Activated T-cell treated with anti-CD3 and anti-CD28 coated beads, Interleukin-2, amount 50 U/mL, for 4 hours (primary cell): ENCODE results near the gene FALEC. TPM values are rescaled to one million over a fixed set of nuclear protein-coding genes. Genes with fewer than 3 reads are reported as not detected.
"Not testable (repeated sequence)": the region's sequence is repeated elsewhere in the genome, so short reads cannot be mapped to it uniquely, and the experiment has no call there.

ENCODE experiments used
- ATAC-seq, 2 donors: fragments of 200-7000 bp; cut with Tn5 transposase; one replicate each; pipeline ENCODE4 v1.10.0; 2021
- DNase-seq: peaks from one replicate; pipeline ENCODE4 v3.0.0-alpha.2; 2020
- H3K27me3 Mint-ChIP-seq: one replicate; pipeline ENCODE4 v1.8.0; 2021; ENCODE audit warnings: low read depth, mixed read lengths
- H3K36me3 Mint-ChIP-seq: one replicate; pipeline ENCODE4 v1.8.0; 2022; ENCODE audit warnings: mixed read lengths; ENCODE audit not compliant: insufficient read depth
- H3K4me1 Mint-ChIP-seq: one replicate; pipeline ENCODE4 v1.8.0; 2021; ENCODE audit warnings: low read depth, mixed read lengths
- H3K4me3 Mint-ChIP-seq: one replicate; pipeline ENCODE4 v1.8.0; 2021; ENCODE audit warnings: mild to moderate bottlenecking, moderate library complexity, mixed read lengths
- H3K9me3 Mint-ChIP-seq: one replicate; pipeline ENCODE4 v1.8.0; 2021; ENCODE audit warnings: mixed read lengths
- total RNA-seq, 3 donors: library from RNA; stranded (reverse); gene quantifications; one replicate each; pipeline ENCODE4 v1.2.1, GENCODE V29; 2021

The FALEC gene
- total RNA-seq, 3 donors from 2014 or later: 0.40 TPM; not detected in 2

DNA sequence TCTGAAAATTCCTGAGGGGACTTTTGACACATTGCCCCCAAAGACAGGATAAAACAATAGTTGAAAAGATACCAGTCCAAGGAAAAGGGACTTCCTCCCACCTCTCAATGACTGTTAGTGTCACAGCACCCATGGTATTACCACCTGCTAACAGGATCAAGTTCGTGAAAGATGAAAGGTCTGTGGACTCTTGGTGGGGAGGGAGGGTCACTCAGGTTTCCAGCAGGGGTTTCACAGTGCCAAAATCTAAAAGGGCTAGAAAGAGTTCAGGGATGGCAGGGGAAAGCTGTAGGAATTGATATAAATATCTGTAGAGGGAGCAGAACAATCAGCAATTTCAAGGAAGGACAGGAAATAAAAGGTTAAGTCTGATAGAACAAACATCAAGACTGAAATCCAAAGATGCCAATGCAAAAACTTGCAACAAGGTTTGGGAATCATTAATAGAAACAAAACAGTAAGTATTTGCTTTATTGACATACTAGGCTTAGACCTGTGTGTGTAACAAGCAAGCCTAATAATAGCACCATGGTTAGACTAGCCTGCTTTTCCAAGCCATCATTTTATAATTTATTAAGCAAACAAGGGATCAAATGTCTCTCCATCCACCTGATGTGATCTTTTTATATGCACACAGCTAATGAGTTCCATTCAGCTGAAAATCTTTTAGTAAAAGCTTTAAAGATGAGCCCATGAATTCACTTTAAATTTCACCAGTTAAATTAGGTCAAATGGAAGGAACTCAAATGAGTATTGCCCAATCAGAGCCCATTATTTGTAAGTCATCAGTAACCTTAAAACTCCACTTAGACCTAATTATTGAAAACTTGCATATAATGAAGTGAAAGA is 60.2 kb downstream of the FALEC start:
- DNase-seq (no peak), ATAC-seq (no peak)
- Mint-ChIP-seq H3K36me3 (peaks cover 66% of the 10 kb centered on the region), H3K9me3 (no peaks in the 10 kb centered on the region), H3K27me3 (no peaks in the 10 kb centered on the region), H3K4me1 (peaks cover 49% of the 10 kb centered on the region), H3K4me3 (peak overlapping the region; percentile 97)

DNA sequence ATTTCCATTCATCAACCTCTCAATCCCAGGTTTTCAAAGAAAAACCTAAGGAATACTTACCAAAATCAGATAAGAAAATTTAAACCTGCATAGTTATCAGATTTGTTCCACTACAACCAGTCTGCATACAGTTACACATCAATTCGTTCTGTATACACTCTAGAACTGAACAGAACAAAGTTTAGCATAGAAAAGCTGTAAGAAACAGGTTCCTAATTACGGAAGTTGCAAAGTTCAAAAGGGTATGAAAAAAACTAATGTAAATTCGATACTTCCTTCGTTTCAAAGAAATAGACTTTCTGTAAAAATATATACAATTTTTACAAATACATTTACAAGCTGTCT is 60.8 kb downstream of the FALEC start:
- peaks cover 64% of the 10 kb centered on the region for H3K36me3 Mint-ChIP-seq
- DNase-seq: no peak
- H3K4me3 Mint-ChIP-seq: peak overlapping the region; percentile 97
- ATAC-seq: no peak
- H3K4me1 Mint-ChIP-seq: peaks cover 48% of the 10 kb centered on the region
- no peaks in the 10 kb centered on the region for H3K9me3 Mint-ChIP-seq
- no peaks in the 10 kb centered on the region for H3K27me3 Mint-ChIP-seq

DNA sequence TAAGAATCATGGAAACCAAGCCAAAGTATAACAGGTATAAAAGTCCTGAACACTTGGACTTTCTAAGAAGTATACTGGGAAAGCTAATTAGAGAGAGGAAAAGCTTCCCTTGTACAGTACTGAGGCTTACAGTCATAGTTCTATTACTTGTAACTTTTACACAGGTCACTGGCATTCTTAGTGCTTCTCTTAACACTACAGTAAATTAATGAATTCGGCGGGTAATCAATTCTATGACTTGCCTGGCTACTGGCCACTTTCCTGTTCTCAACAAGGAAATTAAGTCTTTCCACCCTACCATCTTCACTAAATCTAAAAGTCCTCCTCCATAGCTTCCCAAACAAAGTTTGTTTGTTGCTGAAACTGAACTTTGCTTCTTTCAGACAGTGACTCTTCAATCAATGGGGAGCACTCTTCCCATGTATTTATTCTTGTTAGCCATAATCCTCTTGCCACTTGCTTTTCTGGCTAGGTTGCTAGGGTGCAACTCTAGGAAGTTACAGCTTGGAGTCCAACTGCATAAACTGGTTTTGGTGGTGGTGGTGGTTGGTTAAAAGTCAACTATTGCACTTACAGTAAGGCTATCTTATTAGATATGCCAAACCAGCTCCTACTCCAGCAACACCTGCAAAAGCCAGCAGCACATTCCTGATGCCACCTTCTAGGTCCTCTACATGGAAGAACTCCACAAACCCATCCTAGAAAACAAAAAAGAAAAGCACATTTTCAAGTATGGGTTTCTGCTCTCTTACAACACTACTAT is 61.4 kb downstream of the FALEC start:
- no peaks in the 10 kb centered on the region for H3K27me3 Mint-ChIP-seq
- no peak for DNase-seq
- H3K4me3 Mint-ChIP-seq: peak overlapping the region; percentile 97
- H3K9me3 Mint-ChIP-seq: no peaks in the 10 kb centered on the region
- no peak for ATAC-seq
- peaks cover 64% of the 10 kb centered on the region for H3K36me3 Mint-ChIP-seq
- H3K4me1 Mint-ChIP-seq: peaks cover 44% of the 10 kb centered on the region

DNA sequence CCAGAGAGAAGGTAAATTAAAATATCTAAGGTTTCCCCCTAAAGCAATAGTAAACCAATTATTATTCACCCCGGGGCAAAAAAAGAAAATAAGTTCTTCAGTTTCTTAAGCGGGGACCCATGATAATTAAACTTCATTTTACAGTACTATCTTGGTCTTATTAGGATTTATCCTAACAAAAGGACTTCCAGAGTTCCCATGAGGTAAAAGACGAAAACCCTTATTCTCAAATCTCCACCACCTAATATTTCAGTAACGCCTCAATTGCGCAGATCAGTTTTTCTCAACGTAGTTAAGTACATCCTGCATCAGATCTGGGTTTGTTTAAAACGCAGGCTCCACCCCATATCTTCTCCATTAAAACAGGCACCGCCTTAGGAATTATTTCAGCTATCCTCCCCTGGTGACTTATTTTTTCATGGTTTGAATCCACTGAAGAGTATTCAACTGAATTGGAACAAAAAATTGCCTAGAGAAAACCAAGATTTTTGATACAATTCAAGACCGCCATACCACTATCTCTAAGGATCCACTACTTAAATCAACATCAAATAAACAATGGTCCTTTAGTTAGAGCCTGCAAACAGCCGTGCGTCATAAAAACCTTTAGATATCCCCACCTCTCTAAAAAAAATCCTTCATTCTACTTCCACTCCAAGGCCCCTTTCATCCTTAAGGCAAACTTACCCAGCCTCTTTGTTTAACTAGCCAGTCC is 62.2 kb downstream of the FALEC start:
- Mint-ChIP-seq H3K27me3 (no peaks in the 10 kb centered on the region), H3K4me3 (peak overlapping the region; percentile 97), H3K4me1 (peaks cover 41% of the 10 kb centered on the region), H3K9me3 (no peaks in the 10 kb centered on the region), H3K36me3 (peaks cover 60% of the 10 kb centered on the region)
- no peak for ATAC-seq
- DNase-seq: no peak

DNA sequence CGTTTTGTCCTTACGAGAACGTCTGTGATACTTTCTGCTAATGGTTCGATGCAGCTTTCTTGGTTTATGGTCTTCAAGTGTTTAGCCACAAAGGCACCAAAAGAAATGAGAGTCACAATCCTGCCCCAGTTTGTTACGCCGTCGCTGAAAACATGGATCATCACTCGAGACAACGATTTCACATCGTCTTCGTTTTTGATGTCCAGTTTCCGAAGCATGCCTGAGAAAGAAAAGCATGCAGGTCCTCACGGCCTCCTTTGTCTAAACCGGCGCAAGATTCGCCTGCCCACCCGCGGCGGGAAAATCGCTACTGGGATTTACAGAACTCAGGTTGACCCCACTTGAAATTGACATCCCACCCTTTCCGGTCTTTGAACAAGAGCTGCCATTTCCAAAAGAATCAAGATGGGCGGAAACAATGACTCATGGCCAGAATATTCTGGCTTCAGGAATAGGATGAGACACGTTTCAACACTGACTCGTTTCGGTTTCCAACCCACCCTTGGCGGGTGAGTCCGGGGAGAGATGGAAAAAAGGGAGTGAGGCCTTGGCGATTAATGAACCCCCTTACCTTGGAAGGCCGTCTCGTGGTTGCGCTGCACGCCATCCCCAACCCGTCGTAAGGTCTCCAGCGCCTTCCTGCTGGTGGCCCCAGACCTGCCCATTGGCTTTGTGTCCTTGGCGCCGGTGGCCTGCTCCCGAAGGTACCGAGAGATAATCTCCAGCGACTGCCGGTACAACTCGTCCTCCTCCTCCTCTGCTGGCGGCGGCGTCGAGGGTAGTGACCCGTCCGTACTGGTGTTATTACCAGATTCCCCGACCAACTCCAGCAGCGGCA is 62.9 kb downstream of the FALEC start:
- H3K4me3 Mint-ChIP-seq: peak overlapping the region; percentile 97
- DNase-seq: peak; percentile 45
- no peaks in the 10 kb centered on the region for H3K27me3 Mint-ChIP-seq

DNA sequence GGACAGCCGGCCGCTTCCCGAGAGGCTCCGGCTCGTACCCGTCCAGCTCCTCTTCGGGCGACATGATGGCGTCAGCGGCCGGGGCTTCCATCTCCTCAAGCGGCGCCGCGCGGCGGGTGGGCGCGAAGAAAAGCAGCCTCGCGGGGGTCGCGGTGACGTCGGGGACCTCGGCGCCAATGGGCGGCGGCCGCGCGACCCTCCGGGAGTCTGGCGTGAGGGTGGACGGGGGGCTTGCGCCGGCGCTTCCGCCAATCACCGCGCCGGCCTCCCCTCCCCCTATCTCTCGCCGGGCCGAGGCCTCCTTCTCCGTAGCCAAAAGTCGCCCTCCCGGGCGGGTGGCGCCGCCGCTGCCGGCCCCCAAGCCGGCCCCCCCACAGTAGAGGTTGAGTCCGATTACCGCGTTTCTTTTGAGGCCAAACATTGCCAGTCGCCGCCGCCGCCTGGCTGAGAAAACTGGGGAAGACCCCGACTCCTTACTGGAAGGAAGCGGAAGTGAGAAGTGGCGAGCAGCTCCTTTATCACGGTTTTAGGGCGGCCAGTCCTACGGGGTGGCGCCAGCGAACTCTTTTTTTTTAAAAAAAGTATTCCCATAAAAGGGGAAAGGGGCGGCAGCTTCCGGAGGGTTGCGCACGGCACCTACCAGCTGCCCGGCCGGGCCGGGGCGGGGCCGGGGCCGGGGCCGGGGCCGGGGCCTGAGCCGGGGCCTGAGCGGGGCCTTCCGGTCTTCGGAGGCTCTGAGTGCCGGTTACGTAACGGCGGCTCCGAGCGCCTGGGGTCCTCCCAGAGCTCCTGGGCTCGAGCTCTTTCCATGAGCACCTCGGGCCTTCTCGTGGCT is 63.8 kb downstream of the FALEC start, which contains the start of gene MCL1:
MCL1 (minus strand) TSS at position 501 of the 835 bp plus-strand sequence; CDS start at position 421, 80 bp downstream.
- no peaks in the 10 kb centered on the region for H3K27me3 Mint-ChIP-seq
- no peaks in the 10 kb centered on the region for H3K9me3 Mint-ChIP-seq
- peaks cover 46% of the 10 kb centered on the region for H3K36me3 Mint-ChIP-seq
- DNase-seq (peak; percentile 80), ATAC-seq (peak; percentile 87)
- peak within 1 kb of the TSS; percentile 97 for H3K4me3 Mint-ChIP-seq
- peaks cover 29% of the 10 kb centered on the region for H3K4me1 Mint-ChIP-seq

More for the DNA sequence above, 62.9 kb downstream of the FALEC start:
- ATAC-seq: peak; percentile 12 to 17
- H3K36me3 Mint-ChIP-seq: peaks cover 52% of the 10 kb centered on the region
- no peaks in the 10 kb centered on the region for H3K9me3 Mint-ChIP-seq
- H3K4me1 Mint-ChIP-seq: peaks cover 34% of the 10 kb centered on the region

DNA sequence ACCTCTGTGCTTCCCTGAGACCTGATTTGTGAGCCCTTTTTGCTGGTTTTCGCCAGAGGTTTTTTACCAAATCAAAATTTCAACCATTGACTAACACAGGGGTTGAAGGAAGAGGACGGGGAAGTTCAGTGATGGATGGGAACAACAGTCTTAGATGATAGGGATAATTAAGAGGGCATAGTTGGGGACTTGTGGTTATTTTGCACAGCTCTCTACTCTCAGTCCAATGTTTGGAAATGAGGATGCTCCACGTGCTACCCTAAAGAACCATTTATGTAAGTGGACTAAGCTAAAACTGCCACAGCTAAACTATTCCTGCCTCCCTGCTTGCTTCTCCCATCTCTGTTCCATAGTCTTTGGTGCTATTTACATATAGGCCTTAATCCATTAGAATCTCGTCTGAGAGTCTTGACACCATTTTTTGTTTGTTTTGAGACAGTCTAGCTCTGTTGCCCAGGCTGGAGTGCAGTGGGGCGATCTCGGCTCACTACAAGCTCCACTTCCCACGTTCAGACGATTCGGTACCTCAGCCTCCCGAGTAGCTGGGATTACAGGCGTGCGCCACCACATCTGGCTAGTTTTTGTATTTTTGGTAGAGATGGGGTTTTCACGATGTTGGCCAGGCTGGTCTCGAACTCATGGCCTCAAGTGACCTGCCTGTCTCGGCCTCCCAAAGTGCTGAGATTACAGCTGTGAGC is 64.5 kb downstream of the FALEC start:
- peaks cover 39% of the 10 kb centered on the region for H3K36me3 Mint-ChIP-seq
- ATAC-seq (peak; percentile 2), DNase-seq (no peak)
- no peaks in the 10 kb centered on the region for H3K9me3 Mint-ChIP-seq
- no peaks in the 10 kb centered on the region for H3K27me3 Mint-ChIP-seq
- H3K4me1 Mint-ChIP-seq: peaks cover 21% of the 10 kb centered on the region
- H3K4me3 Mint-ChIP-seq: peak overlapping the region; percentile 97

DNA sequence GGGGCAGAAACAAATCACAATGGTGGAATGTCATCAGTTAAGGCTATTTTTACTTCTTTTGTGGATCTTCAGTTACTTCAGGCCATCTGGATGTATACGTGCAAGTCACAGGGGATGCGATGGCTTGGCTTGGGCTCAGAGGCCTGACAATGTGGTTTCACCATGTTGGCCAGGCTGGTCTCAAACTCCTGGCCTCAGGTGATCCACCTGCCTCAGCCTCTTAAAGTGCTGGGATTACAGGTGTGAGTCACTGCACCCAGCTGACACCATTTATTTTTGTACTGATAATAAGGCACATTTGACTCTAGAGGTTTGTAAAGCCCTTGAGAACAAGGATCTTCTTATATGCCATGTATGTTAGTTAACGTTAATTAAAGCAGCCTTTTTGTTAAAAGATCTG is 65.4 kb downstream of the FALEC start:
- H3K4me1 Mint-ChIP-seq: peaks cover 16% of the 10 kb centered on the region
- H3K36me3 Mint-ChIP-seq: peaks cover 30% of the 10 kb centered on the region

DNA sequence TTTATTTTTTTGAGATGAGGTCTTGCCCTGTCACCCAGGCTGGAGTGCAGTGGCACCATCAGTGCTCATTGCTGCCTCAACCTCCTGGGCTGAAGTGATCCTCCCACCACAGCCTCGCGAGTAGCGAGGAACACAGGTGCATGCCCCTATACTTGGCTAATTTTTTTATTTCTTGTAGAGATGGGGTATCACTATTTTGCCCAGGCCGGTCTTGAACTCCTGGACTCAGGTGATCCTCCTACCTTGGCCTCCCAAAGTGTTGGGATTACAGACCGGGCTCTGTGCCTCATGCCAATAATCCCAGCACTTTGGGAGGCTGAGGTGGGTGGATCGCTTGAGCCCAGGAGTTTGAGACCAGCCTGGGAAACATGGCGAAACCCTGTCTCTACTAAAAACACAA is 65.9 kb downstream of the FALEC start:
- peaks cover 25% of the 10 kb centered on the region for H3K36me3 Mint-ChIP-seq
- H3K4me3 Mint-ChIP-seq, DNase-seq, H3K27me3 Mint-ChIP-seq, ATAC-seq, H3K9me3 Mint-ChIP-seq: not testable (repeated sequence)
- H3K4me1 Mint-ChIP-seq: peaks cover 16% of the 10 kb centered on the region

More for the DNA sequence above, 65.4 kb downstream of the FALEC start:
- not testable (repeated sequence) for H3K27me3 Mint-ChIP-seq, ATAC-seq, H3K9me3 Mint-ChIP-seq, DNase-seq
- peak overlapping the region; percentile 97 for H3K4me3 Mint-ChIP-seq

DNA sequence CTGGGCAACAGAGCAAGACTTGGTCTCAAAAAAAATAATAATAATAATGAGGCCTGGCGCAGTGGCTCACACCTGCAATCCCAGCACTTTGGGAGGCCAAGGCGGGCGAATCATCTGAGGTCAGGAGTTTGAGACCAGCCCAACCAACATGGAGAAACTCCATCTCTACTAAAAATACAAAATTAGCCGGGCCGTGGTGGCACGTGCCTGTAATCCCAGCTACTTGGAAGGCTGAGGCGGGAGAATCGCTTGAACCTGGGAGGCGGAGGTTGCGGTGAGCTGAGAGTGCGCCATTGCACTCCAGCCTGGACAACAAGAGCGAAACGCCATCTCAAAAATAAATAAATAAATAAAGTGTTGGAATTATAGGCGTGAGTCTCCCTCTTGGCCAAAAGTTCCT is 66.4 kb downstream of the FALEC start:
- ATAC-seq, H3K9me3 Mint-ChIP-seq, H3K27me3 Mint-ChIP-seq, DNase-seq, H3K4me3 Mint-ChIP-seq: not testable (repeated sequence)
- peaks cover 20% of the 10 kb centered on the region for H3K36me3 Mint-ChIP-seq
- H3K4me1 Mint-ChIP-seq: peaks cover 16% of the 10 kb centered on the region

DNA sequence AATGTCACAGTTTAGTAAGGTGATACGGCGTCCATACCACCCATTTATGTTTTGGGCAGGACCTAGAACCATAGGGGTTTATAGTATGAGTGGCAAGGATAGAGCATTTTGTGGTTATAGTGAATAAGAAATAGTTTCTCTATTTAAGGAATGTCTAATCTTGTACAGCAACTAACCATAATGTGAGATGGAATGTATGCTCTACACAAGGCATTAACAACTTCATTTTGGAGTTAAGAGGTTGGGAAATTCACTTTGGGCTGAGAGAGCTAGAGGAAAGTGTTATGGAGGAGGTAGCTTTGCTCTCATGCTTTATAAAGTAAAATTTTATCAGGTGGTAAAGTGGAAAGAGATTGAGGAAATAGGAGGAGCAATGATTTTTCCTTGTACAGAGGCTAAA is 66.8 kb downstream of the FALEC start:
- ATAC-seq (no peak), DNase-seq (no peak)
- no peaks in the 10 kb centered on the region for H3K9me3 Mint-ChIP-seq
- H3K27me3 Mint-ChIP-seq: no peaks in the 10 kb centered on the region
- H3K36me3 Mint-ChIP-seq: peaks cover 16% of the 10 kb centered on the region
- H3K4me1 Mint-ChIP-seq: peaks cover 16% of the 10 kb centered on the region
- no peak overlapping the region for H3K4me3 Mint-ChIP-seq
